ENCODE measurements around the gene EP400. TPM values are rescaled to one million over a fixed set of nuclear protein-coding genes. Genes with fewer than 3 reads are reported as not detected.
"Not testable (repeated sequence)": the region's sequence is repeated elsewhere in the genome, so short reads cannot be mapped to it uniquely, and the experiment has no call there.

Gene EP400
- total RNA-seq, 2 experiments from 2014 or later, result 36.8 to 40.6 TPM

DNA sequence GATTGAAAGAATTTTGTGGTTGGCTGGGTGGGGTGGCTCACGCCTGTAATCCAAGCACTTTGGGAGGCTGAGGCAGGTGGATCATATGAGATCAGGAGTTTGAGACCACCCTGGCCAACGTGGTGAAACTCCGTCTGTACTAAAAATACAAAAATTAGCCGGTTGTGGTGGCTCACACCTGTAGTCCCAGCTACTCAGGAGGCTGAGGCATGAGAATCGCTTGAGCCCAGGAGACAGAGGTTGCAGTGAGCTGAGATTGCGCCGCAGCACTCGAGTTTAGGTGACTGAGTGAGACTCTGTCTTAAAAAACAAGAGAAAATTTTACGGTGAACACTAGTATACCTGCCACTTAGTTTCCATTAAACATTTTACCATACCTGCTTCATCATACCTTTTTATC is 4.1 kb downstream of the EP400 start:
- H3K4me3 Mint-ChIP-seq; H3K27ac Mint-ChIP-seq; H3K36me3 Mint-ChIP-seq (ENCODE audit: low read depth); DNase-seq; H3K9me3 Mint-ChIP-seq; CTCF ChIA-PET; H3K27me3 Mint-ChIP-seq (ENCODE audit: low read depth): not testable (repeated sequence)
- intact Hi-C loops (cut with micrococcal nuclease), result loop anchor here (10.0 kb wide), 1 partner anchor 191 kb away; the partner anchor contains the start of genes DDX51 and NOC4L
- peaks cover 58% of the 10 kb centered on the region for H3K4me1 Mint-ChIP-seq (ENCODE audit: low read depth)

DNA sequence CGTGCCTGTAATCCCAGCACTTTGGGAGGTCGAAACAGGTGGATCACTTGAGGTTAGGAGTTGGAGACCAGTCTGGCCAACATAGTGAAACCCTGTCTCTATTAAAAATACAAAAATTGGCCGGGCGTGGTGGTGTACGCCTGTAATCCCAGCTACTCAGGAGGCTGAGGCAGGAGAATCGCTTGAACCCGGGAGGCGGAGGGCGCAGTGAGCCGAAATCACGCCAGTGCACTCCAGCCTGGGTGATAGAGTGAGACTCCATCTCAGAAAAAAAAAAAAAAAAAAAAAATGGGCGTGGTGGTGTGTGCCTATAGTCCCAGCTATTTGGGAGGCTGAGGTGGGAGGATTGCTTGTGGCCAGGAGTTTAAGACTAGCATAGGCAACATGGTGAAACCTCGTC is 4.7 kb downstream of the EP400 start:
- intact Hi-C loops (cut with micrococcal nuclease), result loop anchor here (10.0 kb wide), 1 partner anchor 190 kb away; the partner anchor contains the start of genes DDX51 and NOC4L
- CTCF ChIA-PET, result interaction anchor here (0.6 to 0.7 kb wide), 2 partner anchors 9 to 148 kb away, joined by 3 to 4 read pairs; no protein-coding TSS in a partner anchor
- H3K9me3 Mint-ChIP-seq; H3K4me3 Mint-ChIP-seq; DNase-seq; H3K27ac Mint-ChIP-seq; H3K36me3 Mint-ChIP-seq (ENCODE audit: low read depth); H3K27me3 Mint-ChIP-seq (ENCODE audit: low read depth): not testable (repeated sequence)
- peaks cover 60% of the 10 kb centered on the region for H3K4me1 Mint-ChIP-seq (ENCODE audit: low read depth)

DNA sequence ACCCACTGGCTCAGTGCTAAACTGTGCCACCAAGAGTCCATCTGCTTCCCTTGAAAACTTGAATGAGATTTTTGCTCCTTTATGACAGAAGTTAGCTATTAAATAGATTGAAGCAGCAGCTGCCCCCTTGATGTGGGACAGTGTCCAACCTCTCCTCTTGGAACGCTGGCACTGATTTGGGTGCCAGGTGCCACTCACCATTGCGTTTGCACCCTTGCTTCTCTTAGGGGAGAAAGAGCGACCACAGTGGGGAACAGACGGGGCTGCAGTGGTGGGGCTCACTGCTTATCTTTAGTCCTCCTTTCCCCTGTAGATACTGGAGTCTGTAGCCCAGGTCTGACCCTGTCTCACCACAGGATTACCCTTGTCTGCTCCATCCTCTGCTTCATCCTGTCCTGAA is 9.4 kb downstream of the EP400 start:
- intact Hi-C loops (cut with micrococcal nuclease), result loop anchor here (10.0 kb wide), 1 partner anchor 186 kb away; the partner anchor contains the start of genes DDX51 and NOC4L
- Mint-ChIP-seq H3K36me3 (ENCODE audit: low read depth) (peaks cover 16% of the 10 kb centered on the region), H3K27ac (peak overlapping the region; percentile 46), H3K4me3 (no peak overlapping the region), H3K4me1 (ENCODE audit: low read depth) (peaks cover 60% of the 10 kb centered on the region), H3K9me3 (no peaks in the 10 kb centered on the region), H3K27me3 (ENCODE audit: low read depth) (no peaks in the 10 kb centered on the region)
- DNase-seq, result no peak
- CTCF ChIA-PET, result no interaction called here

DNA sequence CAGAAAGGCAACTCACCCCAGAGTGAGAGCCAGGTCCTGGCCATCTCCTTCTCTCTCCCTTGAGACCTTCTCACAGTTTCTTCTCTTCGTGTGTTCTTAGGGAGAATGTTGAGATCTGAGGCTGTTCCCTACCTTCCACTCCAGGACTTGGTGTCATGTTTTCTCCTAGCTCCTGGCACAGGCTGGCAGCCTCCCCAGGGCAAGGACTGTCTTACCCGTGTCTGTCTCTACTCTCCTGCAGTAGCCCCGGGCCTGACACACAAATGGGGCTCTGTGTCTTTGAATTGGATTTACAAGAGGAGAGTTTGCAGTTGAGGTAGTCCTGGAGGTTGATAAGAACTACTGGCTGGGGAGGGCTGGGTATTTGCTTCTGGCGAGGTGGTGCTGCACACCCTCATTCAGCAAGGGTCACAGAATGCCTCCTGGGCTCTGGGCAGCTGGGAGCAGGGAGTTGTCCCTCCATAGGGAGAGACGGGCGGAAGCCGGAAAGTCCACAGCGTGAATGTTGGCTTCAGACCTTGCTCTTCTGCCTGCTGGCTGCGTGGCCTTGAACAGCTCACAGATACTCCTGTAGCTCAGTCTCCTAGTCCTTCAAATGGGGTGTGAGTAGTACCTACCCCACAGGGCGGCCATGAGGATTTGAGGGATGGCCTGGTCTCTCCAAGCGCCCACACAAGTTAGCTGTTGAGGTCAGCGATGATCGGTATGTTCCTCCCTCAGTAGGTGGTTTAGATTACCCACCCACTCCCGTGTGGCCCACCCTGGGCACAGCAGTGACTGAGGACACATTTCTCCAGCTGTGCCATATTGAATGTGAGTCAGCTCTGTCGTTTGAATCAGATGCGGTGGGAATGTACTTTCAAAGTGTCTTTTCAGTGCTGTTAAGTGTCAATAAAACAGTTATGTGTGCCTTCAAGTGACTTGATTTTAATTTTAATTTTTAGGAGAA is 10.2 kb downstream of the EP400 start:
- intact Hi-C loops (cut with micrococcal nuclease), result loop anchor here (10.0 kb wide), 1 partner anchor 185 kb away; the partner anchor contains the start of genes DDX51 and NOC4L
- Mint-ChIP-seq H3K27ac (peak overlapping the region; percentile 46), H3K27me3 (ENCODE audit: low read depth) (no peaks in the 10 kb centered on the region), H3K9me3 (no peaks in the 10 kb centered on the region), H3K4me1 (ENCODE audit: low read depth) (peaks cover 61% of the 10 kb centered on the region), H3K4me3 (no peak overlapping the region), H3K36me3 (ENCODE audit: low read depth) (peaks cover 16% of the 10 kb centered on the region)
- DNase-seq, result no peak
- CTCF ChIA-PET, result interaction anchor here (0.7 kb wide), 1 partner anchor 24 kb away, joined by 3 read pairs; no protein-coding TSS in a partner anchor

DNA sequence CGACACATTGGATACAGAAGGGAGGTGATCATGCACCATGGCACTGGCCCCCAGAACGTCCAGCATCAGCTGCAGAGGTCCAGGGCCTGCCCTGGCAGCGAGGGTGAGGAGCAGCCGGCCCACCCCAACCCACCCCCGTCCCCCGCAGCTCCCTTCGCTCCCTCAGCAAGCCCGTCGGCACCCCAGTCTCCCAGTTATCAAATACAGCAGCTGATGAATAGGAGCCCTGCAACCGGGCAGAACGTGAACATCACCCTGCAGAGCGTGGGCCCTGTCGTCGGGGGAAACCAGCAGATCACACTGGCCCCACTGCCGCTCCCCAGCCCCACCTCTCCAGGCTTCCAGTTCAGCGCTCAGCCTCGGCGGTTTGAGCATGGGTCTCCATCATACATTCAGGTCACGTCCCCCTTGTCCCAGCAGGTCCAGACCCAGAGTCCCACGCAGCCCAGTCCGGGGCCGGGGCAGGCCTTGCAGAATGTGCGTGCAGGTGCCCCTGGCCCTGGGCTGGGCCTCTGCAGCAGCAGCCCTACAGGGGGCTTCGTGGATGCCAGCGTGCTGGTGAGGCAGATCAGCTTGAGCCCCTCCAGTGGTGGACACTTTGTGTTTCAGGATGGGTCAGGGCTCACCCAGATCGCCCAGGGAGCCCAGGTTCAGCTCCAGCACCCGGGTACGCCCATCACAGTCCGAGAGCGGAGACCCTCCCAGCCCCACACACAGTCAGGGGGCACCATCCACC is 11.0 kb downstream of the EP400 start:
- Mint-ChIP-seq H3K4me1 (ENCODE audit: low read depth) (peaks cover 63% of the 10 kb centered on the region), H3K36me3 (ENCODE audit: low read depth) (peaks cover 15% of the 10 kb centered on the region)
- H3K27ac Mint-ChIP-seq; DNase-seq; H3K9me3 Mint-ChIP-seq; H3K27me3 Mint-ChIP-seq (ENCODE audit: low read depth); intact Hi-C loops (cut with micrococcal nuclease); H3K4me3 Mint-ChIP-seq: not testable (repeated sequence)
- CTCF ChIA-PET, result interaction anchor here (0.7 kb wide), 1 partner anchor 25 kb away, joined by 3 read pairs; no protein-coding TSS in a partner anchor

DNA sequence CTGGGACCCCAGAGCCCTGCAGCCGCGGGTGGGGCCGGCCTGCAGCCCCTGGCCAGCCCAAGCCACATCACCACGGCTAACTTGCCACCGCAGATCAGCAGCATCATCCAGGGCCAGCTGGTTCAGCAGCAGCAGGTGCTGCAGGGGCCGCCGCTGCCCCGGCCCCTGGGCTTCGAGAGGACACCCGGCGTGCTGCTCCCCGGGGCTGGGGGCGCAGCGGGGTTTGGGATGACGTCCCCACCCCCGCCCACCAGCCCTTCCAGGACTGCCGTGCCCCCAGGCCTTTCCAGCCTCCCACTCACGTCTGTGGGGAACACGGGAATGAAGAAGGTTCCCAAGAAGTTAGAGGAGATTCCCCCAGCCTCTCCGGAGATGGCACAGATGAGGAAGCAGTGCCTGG is 11.6 kb downstream of the EP400 start:
- Mint-ChIP-seq H3K4me1 (ENCODE audit: low read depth) (peaks cover 57% of the 10 kb centered on the region), H3K36me3 (ENCODE audit: low read depth) (peaks cover 14% of the 10 kb centered on the region)
- H3K4me3 Mint-ChIP-seq; H3K9me3 Mint-ChIP-seq; intact Hi-C loops (cut with micrococcal nuclease); H3K27ac Mint-ChIP-seq; CTCF ChIA-PET; H3K27me3 Mint-ChIP-seq (ENCODE audit: low read depth); DNase-seq: not testable (repeated sequence)

DNA sequence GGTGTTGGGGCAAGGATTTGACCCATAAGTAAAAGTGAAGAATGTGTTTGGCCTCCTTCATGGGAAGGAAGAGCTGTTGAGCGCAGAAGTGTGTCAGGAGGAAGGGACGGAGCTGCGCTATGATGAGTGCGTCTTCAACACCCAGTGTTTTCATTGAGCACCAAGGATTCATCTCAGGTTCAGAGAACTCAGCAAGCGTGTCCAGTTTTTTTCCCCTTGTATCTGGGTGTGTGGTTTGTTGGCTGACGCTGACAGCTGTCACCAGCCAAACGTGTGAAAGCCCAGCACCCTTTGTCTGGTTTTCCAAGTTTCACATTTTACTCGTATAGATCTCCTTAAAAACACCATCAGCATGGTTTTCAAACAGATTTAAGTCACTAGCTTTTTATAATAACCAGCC is 12.3 kb downstream of the EP400 start:
- H3K36me3 Mint-ChIP-seq (ENCODE audit: low read depth), result peaks cover 14% of the 10 kb centered on the region
- intact Hi-C loops (cut with micrococcal nuclease), result no loop called here
- peak overlapping the region; percentile 17 for H3K27ac Mint-ChIP-seq
- H3K4me3 Mint-ChIP-seq, result no peak overlapping the region
- CTCF ChIA-PET, result no interaction called here
- DNase-seq, result no peak
- peaks cover 53% of the 10 kb centered on the region for H3K4me1 Mint-ChIP-seq (ENCODE audit: low read depth)
- no peaks in the 10 kb centered on the region for H3K27me3 Mint-ChIP-seq (ENCODE audit: low read depth)
- H3K9me3 Mint-ChIP-seq, result no peaks in the 10 kb centered on the region

DNA sequence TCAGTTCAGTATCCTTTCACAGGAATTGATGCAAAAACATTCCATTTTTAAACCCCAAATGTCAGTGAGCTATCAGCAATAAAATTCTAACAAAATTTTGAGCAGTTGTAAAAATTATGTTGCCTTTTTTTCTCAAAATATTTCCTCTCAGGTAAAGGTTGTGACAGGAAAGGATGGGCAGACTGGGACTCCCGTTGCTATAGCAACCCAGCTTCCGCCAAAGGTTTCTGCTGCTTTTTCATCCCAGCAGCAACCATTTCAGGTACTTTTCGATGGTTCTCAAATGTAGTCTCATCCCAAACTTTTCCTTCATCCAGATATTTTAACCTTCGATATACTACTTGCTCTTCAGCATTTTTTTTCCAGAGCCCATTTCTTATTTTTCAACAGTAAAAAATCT is 13.6 kb downstream of the EP400 start:
- intact Hi-C loops (cut with micrococcal nuclease), result no loop called here
- H3K27me3 Mint-ChIP-seq (ENCODE audit: low read depth), result no peaks in the 10 kb centered on the region
- no peaks in the 10 kb centered on the region for H3K9me3 Mint-ChIP-seq
- peaks cover 14% of the 10 kb centered on the region for H3K36me3 Mint-ChIP-seq (ENCODE audit: low read depth)
- peaks cover 52% of the 10 kb centered on the region for H3K4me1 Mint-ChIP-seq (ENCODE audit: low read depth)
- no peak overlapping the region for H3K4me3 Mint-ChIP-seq
- CTCF ChIA-PET, result interaction anchor here (0.6 kb wide), 1 partner anchor 9 kb away, joined by 3 read pairs; no protein-coding TSS in a partner anchor
- peak; percentile 28 for DNase-seq
- peak overlapping the region; percentile 41 for H3K27ac Mint-ChIP-seq

DNA sequence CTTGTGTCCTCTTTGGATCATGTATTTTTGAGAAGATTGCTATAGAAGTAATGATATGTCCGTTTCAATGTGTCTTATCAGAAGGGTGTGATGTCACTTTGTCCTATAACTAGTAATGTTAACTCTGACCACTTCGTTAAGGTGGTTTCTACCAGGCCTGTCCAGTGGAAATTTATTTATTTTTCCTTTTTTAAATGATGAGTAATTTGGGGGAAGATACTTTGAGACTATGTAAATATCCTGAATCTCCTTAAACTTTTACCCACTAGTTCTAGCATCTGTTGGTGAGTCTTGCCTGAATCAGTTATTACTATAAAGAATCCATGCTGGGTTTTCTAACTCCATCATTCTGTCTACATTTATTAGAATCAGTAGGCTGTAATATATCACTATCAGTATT is 15.3 kb downstream of the EP400 start:
- H3K27ac Mint-ChIP-seq, result no peak overlapping the region
- intact Hi-C loops (cut with micrococcal nuclease), result no loop called here
- H3K4me1 Mint-ChIP-seq (ENCODE audit: low read depth), result peaks cover 52% of the 10 kb centered on the region
- H3K27me3 Mint-ChIP-seq (ENCODE audit: low read depth), result no peaks in the 10 kb centered on the region
- H3K4me3 Mint-ChIP-seq, result no peak overlapping the region
- no peak for DNase-seq
- CTCF ChIA-PET, result no interaction called here
- peaks cover 15% of the 10 kb centered on the region for H3K36me3 Mint-ChIP-seq (ENCODE audit: low read depth)
- H3K9me3 Mint-ChIP-seq, result no peaks in the 10 kb centered on the region

DNA sequence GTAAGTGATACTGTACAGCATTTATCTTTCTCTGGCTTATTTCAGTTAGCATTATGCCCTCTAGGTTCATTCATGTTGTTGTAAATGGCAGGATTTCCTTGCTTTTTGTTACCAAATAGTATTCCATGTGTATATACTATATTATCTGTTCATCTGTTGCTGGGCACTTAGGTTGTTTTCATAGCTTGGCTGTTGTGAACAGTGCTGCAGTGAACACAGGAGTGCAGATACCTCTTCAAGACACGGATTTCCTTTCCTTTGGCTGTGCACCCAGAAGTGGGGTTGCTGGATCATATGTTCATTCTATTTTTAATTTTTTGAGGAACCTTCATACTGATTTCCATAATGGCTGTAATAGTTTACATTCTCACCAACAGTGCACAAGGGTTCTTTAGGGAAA is 21.5 kb downstream of the EP400 start:
- Mint-ChIP-seq H3K4me3 (no peak overlapping the region), H3K27me3 (ENCODE audit: low read depth) (no peaks in the 10 kb centered on the region), H3K4me1 (ENCODE audit: low read depth) (peaks cover 25% of the 10 kb centered on the region), H3K36me3 (ENCODE audit: low read depth) (peaks cover 5% of the 10 kb centered on the region), H3K9me3 (no peaks in the 10 kb centered on the region), H3K27ac (no peak overlapping the region)
- DNase-seq, result no peak
- CTCF ChIA-PET, result no interaction called here
- intact Hi-C loops (cut with micrococcal nuclease), result no loop called here

DNA sequence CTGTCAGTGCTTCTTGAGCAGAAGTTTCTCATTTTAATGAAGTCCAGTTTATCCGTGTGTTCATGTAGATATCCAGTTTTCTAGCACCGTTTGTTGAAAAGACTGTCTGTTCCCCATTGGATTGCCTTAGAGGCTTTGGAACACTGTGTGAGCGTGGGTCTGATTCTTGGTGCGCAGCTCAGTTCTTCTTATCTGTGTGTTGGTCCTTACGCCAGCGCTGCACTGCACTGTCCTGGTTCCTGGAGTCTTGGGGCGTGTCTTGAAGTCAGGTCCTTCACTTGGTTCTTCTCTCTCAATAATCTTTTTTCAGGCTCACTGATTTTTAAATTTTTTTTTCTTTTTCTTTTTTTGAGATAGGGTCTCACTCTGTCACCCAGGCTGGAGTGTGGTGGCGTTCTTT is 25.5 kb downstream of the EP400 start:
- Mint-ChIP-seq H3K27ac (no peak overlapping the region), H3K4me3 (no peak overlapping the region), H3K36me3 (ENCODE audit: low read depth) (peaks cover 5% of the 10 kb centered on the region), H3K9me3 (no peaks in the 10 kb centered on the region), H3K4me1 (ENCODE audit: low read depth) (peaks cover 9% of the 10 kb centered on the region), H3K27me3 (ENCODE audit: low read depth) (no peaks in the 10 kb centered on the region)
- intact Hi-C loops (cut with micrococcal nuclease), result no loop called here
- DNase-seq, result no peak
- CTCF ChIA-PET, result no interaction called here

DNA sequence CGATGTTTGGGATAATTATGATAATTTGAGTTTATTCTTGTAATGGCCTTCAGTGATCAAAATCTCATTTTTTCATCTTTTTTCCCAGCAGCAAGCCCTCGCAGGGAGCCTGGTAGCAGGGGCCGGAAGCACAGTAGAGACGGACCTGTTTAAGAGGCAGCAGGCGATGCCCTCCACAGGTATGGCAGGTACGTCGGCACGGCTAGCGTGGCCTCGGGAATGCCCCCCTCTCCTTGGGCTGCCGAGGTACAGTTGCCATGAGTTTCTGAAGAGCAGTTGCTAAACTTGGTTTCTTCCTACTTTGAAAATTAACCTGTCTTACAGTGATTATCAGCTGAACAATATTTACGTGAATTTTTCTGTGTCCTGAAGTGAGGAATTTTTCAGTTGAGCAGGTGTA is 29.9 kb downstream of the EP400 start:
- no peaks in the 10 kb centered on the region for H3K9me3 Mint-ChIP-seq
- H3K27ac Mint-ChIP-seq, result no peak overlapping the region
- CTCF ChIA-PET, result no interaction called here
- no peak overlapping the region for H3K4me3 Mint-ChIP-seq
- intact Hi-C loops (cut with micrococcal nuclease), result no loop called here
- H3K4me1 Mint-ChIP-seq (ENCODE audit: low read depth), result peaks cover 9% of the 10 kb centered on the region
- no peak for DNase-seq
- peaks cover 14% of the 10 kb centered on the region for H3K36me3 Mint-ChIP-seq (ENCODE audit: low read depth)
- H3K27me3 Mint-ChIP-seq (ENCODE audit: low read depth), result no peaks in the 10 kb centered on the region

Data from activated naive CD4-positive, alpha-beta T cell treated with anti-CD3 and anti-CD28 coated beads for 36 hours (primary cell).